Spleen (tissue), 7 donors: ENCODE data around the gene REV3L.

ENCODE experiments used
- POLR2A ChIP-seq, 3 donors: fragments of 450-650 bp; IDR thresholded peaks; one replicate each; pipeline ENCODE4 v1.5.1; 2017; ENCODE audit warnings: antibody characterized with exemption in 3 of 3, mild to moderate bottlenecking in 1 of 3
- POLR2AphosphoS5 ChIP-seq, 3 donors: sonication (generic); formaldehyde crosslinking; IDR thresholded peaks; one replicate each; pipeline ENCODE4 v1.5.1; 2017; ENCODE audit warnings: antibody characterized with exemption in 3 of 3
- TF ChIP-seq, protein P1 (sequence below), 11 experiments: fragments of 200-600 bp in 7 of 11; fragments of 450-650 bp in 4 of 11; sonication (generic) in 4 of 11; IDR thresholded peaks in 8 of 11; conservative IDR thresholded peaks in 3 of 11; 1 replicate in 7 of 11; 2 replicates in 4 of 11; pipeline versions ENCODE4 v1.4.0 to v1.8.0; 2016 to 2021; ENCODE audit warnings: antibody characterized with exemption in 11 of 11, inconsistent platforms in 4 of 11, mild to moderate bottlenecking in 1 of 11
- donor health status: DM: no; HTN: no; CAD: no; lungs with moderate emphysema.
- donor health status: DM: no; HTN: no; CAD: no.
- donor health status: DM: no; HTN: no; CAD: no.

DNA sequence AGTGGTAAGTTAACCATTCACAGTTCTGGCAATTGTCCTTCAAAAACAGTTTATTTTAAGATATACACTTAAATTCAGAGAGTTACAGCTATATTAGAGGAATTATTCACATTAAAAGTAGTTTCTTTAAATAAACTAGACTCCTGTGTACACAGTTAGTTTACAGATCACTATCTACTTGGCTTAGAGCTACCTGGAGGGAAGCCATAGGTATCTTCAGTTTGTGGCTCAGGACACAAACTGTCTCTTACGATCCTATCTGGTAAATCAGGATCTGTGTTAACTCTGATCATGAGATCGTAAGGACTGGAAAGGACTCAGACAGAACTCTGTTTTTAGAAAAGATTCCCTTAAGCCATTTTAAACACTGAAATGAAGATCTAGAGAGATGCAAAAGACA, 160.9 kb downstream of the REV3L start:
- no peak for TF ChIP-seq POLR2AphosphoS5 (IDR thresholded peaks at IDR 0.05)
- TF ChIP-seq POLR2A (IDR thresholded peaks at IDR 0.05) = no peak
- TF ChIP-seq, protein P1, sequence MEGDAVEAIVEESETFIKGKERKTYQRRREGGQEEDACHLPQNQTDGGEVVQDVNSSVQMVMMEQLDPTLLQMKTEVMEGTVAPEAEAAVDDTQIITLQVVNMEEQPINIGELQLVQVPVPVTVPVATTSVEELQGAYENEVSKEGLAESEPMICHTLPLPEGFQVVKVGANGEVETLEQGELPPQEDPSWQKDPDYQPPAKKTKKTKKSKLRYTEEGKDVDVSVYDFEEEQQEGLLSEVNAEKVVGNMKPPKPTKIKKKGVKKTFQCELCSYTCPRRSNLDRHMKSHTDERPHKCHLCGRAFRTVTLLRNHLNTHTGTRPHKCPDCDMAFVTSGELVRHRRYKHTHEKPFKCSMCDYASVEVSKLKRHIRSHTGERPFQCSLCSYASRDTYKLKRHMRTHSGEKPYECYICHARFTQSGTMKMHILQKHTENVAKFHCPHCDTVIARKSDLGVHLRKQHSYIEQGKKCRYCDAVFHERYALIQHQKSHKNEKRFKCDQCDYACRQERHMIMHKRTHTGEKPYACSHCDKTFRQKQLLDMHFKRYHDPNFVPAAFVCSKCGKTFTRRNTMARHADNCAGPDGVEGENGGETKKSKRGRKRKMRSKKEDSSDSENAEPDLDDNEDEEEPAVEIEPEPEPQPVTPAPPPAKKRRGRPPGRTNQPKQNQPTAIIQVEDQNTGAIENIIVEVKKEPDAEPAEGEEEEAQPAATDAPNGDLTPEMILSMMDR (IDR thresholded peaks at IDR 0.05 in 8 of 11, conservative IDR thresholded peaks at IDR 0.05 in 3 of 11) = no peak
